Measurements from ENCODE around the gene PDE8A.
"Not testable (repeated sequence)": the region's sequence is repeated elsewhere in the genome, so short reads cannot be mapped to it uniquely, and the experiment has no call there.

PDE8A gene

GRCh38 chr15:84988909-84989644 is 7.4 kb downstream of the PDE8A start:
- no peak for DNase-seq (ENCODE audit: low spot score)

DNA sequence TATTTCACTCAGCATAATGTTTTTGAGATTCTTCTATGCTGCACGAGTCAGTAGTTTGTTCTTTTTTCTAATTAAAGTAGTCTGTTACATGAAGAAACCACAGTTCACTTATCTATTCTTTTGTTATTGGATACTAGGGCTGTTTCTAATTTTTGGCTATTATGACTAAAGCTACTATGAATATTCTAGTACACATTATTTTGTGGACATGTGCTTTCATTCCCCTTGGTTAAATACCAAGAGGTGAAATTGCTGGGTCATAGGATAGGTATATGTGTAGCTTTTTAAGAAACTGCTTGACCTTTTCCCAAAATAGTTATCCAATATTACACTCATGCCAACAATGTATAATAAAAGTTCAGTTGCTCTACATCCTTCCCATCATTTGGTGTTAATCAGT is 8.9 kb downstream of the PDE8A start:
- DNase-seq (ENCODE audit: low spot score) = no peak

- DNase-seq (ENCODE audit: low spot score) = no peak
Measured at GRCh38 chr15:84991014-84991712, 9.5 kb downstream of the PDE8A start.

- DNase-seq (ENCODE audit: low spot score) = no peak
Measured at GRCh38 chr15:84992157-84992944, 10.7 kb downstream of the PDE8A start.

- DNase-seq (ENCODE audit: low spot score) = no peak
Measured at GRCh38 chr15:84996055-84996454, 14.4 kb downstream of the PDE8A start.

DNA sequence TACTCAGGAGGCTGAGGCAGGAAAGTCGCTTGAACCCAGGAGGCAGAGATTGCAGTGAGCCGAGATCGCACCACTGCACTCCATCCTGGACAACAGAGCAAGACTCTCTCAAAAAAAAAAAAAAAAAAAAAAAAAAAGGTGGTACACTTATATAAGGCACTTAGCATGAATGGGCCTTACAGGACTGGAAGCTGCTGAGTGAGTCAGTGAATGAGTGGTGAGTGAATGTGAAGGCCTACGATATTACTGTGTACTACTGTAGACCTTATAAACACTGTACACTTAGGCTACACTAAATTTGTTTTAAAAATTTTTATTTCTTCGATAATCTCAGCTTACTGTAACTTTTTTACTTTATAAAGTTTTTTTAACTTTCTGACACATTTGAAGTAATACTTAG is 15.1 kb downstream of the PDE8A start:
- not testable (repeated sequence) for DNase-seq (ENCODE audit: low spot score)

DNA sequence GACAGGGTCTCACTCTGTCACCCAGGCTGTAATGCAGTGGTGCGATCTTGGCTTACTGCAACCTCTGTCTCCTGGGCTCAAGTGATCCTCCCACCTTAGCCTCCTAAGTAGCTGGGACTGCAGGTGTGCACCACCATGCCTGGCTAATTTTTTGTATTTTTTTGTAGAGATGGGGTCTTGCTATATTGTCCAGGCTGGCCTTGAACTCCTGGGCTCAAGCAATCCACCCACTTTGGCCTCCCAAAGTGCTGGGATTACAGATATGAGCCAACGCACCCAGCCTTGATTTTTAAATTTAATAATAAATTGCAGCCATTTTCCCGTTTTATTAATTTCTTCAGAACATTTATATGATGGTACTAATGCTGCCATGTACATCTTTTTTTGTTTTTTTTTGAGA is 15.6 kb downstream of the PDE8A start:
- not testable (repeated sequence) for DNase-seq (ENCODE audit: low spot score)

GRCh38 chr15:85000189-85000864 is 18.7 kb downstream of the PDE8A start:
- DNase-seq (ENCODE audit: low spot score) = no peak

DNA sequence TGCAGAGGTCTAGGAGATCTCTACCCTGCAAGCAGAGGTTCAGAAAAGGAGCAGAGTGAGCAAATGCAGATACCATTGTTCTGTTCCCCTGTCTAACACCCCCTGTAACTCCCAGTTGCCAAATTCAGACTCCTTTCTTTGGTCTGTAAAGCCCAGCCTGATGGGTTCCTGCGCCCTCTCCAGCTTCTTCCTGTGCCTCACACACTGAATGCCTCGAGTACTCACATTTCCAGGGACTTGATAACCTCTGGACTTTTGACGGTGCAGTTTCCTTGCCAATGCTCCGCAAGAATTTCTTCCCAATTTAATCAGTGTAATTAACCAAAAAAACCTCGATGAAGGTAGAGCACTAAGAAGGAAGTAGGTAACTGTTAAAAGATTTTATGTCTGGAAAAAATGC is 19.3 kb downstream of the PDE8A start:
- no peak for DNase-seq (ENCODE audit: low spot score)

GRCh38 chr15:85002517-85002916 is 20.9 kb downstream of the PDE8A start:
- no peak for DNase-seq (ENCODE audit: low spot score)

- peak; percentile 68 for DNase-seq (ENCODE audit: low spot score)
Measured at GRCh38 chr15:85003593-85004312, 22.1 kb downstream of the PDE8A start.

DNA sequence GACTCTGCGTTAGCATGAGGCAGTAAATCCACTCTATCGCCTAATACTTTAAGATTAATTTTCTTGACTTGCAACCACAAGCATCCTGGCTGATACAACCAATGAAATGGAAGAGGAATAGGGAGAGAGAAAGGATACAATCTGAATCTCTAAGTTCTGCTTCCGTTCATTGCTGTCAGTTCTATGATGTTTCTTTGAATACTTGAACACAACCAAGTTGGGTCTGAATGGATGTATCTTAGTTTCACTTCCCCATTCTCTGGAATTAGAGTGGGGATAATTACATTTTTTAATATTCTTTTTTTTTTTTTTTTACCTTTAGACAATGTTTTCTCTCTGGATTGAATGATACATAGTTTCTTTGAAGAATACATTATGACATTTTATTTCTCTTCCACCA is 22.9 kb downstream of the PDE8A start:
- DNase-seq (ENCODE audit: low spot score) = no peak

GRCh38 chr15:85005319-85005718 is 23.7 kb downstream of the PDE8A start:
- DNase-seq (ENCODE audit: low spot score) = no peak

DNA sequence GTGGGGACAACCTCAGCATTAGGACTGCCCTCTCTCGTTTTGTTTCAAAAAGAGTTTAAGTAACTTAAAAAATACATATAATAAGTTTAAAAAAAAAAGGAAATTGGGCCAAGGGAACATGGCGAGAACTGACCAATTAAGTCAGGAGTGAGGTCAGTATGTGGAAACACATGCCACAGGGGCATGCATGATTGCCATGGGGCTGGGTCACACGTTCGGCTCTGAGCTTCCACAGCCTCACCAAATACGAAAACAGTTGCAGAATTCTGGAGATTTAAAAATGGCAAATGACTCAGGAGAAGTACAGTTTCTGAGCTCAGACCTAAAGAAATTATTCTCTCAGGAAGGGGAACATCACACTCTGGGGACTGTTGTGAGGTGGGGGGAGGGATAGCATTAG is 24.1 kb downstream of the PDE8A start:
- no peak for DNase-seq (ENCODE audit: low spot score)

- no peak for DNase-seq (ENCODE audit: low spot score)
Measured at GRCh38 chr15:85006201-85006600, 24.5 kb downstream of the PDE8A start.

- DNase-seq (ENCODE audit: low spot score) = no peak
Measured at GRCh38 chr15:85006655-85007054, 25.0 kb downstream of the PDE8A start.

- DNase-seq (ENCODE audit: low spot score) = no peak
Measured at GRCh38 chr15:85007137-85007536, 25.5 kb downstream of the PDE8A start.

DNA sequence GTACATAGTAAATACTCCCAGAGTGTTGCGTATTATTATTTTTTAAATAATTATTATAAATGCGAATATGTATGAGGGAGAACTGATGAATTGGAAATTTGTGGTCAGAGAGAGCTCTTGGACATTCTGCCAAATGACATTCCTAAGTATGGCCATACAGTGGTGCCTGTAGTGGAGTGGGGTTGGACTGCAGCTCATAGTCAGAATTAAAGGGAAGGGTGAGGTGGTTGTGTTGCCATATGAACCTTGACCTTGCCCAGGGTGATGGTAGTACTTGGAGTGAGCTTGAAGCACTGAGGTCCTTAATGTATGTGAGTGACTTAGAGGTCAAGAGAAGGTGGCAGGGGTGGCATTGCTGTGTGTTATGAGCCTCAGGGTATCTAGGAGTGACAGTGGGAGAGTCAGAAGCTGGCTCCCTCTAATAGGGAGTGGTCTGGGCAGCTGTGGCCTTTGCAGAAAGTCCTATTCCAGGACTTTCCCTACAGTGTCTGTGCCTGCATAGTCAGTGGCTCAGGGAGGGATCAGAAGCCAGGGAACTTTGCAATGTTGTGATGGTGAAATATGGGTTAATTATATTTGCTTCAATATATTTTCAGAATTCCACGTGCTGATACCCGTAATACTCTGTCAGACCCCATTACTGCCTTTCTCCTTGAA is 26.2 kb downstream of the PDE8A start:
- no peak for DNase-seq (ENCODE audit: low spot score)

GRCh38 chr15:85008474-85009260 is 27.0 kb downstream of the PDE8A start:
- no peak for DNase-seq (ENCODE audit: low spot score)

- DNase-seq (ENCODE audit: low spot score) = no peak
Measured at GRCh38 chr15:85009435-85009834, 27.8 kb downstream of the PDE8A start.
